Right renal cortex interstitium (tissue), 3 donors: ENCODE data around the gene PDE6B. TPM values are rescaled to one million over a fixed set of nuclear protein-coding genes. Genes with fewer than 3 reads are reported as not detected.

Source experiments
- DNase-seq, 3 donors: peaks; one replicate each; pipeline ENCODE4 v3.0.0-alpha.2; 2013; ENCODE audit warnings: low read depth in 3 of 3, low spot score in 2 of 3
- polyA plus RNA-seq, 3 donors: library from polyadenylated mRNA; unstranded; fragments of 120-200 nt; gene quantifications; one replicate each; pipeline ENCODE4 v1.2.1, GENCODE V29; 2013; ENCODE audit not compliant: insufficient read length in 3 of 3

The PDE6B gene
- polyA plus RNA-seq, 3 donors = 30.5 to 38.3 (median 38.2) TPM

- DNase-seq = no peak
These were observed 25.2 kb upstream of the PDE6B start for GRCh38 chr4:600166-600565.

DNA sequence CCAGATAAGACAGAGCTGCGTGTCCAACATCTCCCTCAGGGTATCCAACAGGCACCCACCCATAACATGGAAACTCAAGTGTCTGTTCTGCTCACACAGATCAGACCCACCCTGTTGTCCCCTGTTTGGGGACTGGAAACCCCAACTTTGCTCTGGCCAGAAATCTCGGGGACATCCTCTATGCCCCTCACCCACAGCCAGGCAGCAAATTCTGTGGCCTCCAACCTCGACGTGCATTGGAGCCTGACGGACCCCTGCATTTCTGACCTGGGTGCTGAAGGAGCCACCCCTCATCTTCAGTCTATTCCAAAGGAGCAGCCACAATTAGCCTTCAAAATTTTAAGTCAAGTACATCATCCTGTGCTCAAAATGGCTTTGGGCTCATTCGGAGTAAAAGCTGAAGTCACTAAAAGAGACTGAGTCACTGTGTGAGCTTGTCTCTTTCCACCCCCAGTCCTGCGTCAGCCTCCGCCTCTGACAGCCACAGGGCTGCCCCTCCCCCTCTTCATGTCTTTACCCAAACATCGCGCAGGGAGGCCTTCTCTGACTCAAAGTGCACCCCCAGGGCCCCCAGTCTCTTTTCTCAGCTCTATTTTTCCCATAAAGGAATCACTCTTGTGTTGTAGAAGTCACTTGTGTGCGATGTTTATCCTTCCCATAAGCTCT, 24.4 kb upstream of the PDE6B start:
- no peak for DNase-seq

GRCh38 chr4:601612-602558, 23.5 kb upstream of the PDE6B start:
- no peak for DNase-seq

DNA sequence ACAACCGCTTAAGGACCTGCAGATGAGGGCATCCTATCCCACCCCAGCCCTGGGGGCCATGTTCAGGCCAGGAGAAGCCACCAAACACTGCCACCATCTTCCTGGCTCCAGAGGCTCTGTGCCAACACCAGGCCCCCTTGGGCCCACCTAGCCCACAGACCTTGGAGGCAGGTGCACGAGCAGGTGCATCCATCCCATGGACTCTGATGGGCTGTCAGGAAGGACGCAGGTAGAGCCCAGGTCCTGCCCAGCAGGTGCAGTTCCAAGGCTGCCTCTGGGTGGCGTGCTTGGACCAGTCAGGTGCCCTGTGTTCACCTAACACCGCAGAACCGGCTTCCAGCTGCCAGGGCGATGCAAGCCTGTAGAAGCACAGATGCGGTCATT, 22.8 kb upstream of the PDE6B start:
- DNase-seq = peak; percentile 48 to 49 (median 48)

- DNase-seq = no peak
These were observed 21.2 kb upstream of the PDE6B start for GRCh38 chr4:604131-604530.

GRCh38 chr4:605702-606425, 19.5 kb upstream of the PDE6B start:
- no peak for DNase-seq

- no peak for DNase-seq
These were observed 17.1 kb upstream of the PDE6B start for GRCh38 chr4:608236-608635.

DNA sequence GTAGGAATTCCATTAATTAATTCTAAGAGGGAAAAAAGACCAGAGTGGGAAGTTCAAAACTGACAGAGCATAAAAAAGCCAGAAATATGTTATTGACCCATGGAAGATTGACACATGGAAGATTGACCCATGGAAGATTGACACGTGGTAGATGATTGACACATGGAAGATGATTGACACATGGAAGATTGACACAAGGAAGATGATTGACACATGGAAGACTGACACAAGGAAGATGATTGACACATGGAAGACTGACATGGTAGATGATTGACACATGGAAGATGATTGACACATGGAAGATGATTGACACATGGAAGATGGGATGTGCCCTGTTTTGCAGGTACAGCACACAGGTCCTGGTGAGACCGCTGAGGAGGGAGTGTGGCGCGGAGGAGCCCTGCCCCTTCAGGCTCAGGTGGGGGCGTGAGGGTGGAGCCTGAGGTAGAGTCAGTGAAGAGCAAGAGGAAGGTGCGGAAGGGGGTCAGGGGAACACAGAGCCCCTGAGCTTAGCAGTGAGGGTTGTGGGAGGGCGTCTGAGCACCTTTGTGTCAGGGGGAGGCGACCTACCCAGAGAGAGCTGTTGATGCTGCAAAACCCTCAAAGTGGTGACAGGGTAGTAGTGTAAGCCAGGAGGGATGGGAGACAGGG, 15.8 kb upstream of the PDE6B start:
- DNase-seq = no peak

- DNase-seq = no peak
These were observed 14.7 kb upstream of the PDE6B start for GRCh38 chr4:610411-611261.

DNA sequence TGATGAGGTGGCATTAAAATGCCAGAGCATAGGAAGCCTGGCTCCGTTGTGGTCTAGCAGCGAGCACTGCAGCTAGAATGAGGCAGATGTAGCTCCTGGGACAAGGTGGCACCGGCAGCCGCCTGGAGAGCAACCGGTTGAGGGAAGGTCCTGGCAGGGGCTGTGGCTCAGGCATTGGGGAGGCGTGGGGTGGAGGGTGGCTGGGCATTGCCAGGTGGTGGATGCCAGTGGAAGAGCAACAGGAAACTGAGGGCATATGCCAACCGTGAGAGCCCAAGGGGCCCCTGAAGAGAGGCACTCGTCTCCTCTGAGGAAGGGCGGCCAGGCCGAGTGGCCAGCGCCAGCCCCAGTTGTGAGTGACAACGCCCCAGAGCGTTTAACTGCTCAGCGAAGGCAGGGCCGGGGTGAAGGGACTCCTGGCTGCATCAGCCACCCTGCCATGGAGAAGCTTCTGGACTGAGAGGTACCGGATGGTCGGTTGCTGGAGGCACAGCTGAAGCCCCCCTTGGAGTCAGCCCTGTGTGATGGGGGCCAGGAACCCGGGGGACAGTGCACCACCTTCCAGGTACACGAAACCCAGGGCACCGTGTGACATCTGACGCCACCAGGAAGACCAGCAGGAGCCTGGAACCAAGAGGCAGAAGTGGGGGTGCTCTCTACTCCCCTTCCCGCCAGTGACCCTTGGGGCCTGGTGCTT, 13.2 kb upstream of the PDE6B start:
- DNase-seq = no peak

DNA sequence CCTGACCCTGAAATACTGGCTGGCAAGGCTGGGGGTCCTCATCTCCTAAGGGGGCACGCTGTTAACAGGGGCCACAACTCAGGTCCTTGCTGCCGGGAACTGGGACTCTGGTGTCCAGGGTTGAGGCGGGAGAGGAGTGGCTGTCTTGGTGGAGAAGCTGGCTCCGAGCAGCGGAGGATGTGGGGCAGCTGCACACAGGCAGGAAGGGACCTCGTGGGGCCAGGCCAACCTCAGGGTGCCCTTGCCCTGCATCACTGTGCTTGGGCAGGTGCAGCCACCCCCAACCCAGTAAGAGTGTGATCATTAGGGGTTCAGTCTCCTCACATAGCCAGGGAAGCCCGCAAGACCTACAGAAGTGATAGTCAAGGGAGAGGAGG, 12.6 kb upstream of the PDE6B start:
- DNase-seq = no peak

DNA sequence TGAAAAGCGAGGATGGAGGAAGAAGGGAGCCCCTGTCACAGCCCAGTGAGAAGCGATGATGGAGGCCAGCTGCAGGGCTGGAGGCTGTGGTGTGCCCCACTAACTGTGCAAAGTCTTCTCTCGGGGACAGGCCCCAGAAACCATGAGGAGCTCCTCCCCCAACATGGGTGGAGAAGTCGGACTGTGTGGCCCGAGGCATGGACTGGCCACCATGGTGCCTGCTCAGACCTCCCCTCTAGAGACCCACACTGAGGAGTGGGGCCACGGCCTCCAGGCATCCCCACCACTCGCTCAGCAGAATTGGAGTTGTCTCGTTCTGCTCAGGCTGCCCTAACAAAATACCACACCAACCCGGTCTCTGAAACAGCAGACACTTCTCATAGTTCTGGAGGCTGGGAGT, 12.2 kb upstream of the PDE6B start:
- no peak for DNase-seq

DNA sequence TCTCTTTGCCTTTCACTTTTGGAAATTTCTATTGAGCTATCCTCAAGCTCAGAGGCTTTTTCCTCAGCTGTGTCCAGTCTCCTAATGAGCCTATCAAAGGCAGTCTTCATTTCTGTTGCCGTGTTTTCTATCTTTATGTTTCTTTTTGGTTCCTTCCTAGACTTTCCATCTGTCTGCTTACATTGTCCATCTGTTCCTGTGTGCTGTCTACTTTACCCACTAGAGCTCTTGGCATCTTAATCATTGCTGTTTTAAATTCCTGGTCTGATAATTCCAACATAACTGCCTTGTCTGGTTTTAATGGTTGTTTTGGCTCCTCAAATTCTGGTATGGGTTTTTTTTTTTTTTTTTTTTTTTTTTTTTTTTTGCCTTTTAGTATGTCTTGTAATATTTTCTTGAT, 9.3 kb upstream of the PDE6B start:
- DNase-seq = no peak

DNA sequence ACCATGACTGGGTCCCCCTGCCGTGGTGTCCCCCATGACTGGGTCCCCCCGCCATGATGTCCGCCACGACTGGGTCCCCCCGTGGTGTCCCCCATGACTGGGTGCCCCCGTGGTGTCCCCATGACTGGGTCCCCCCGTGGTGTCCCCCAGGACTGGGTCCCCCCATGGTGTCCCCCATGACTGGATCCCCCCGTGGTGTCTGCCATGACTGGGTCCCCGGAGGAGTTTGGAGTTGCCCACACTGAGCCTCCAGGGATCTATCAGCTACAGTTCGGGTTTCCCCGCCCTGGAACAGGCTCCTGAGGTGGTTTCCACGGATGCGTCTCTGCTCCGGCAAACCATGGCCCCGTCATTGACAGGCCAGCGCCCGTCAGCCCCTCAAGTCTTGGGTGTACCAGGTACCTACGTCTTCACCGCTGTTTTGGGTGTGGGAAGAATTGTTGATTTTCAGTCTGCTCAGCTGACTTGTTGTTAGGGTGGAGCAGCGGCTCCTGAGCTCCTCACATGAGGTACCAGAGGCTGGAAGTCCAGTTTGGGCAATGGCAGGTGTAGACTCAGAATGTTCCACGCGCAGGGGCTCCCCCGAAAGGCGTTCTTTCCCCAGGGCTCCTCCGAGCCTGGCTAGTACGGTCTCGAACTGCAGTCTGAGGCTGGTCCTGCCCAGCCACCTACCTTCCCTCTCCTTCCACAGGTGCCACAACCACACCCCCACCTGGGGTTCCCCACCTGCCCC, 8.3 kb upstream of the PDE6B start:
- no peak for DNase-seq

DNA sequence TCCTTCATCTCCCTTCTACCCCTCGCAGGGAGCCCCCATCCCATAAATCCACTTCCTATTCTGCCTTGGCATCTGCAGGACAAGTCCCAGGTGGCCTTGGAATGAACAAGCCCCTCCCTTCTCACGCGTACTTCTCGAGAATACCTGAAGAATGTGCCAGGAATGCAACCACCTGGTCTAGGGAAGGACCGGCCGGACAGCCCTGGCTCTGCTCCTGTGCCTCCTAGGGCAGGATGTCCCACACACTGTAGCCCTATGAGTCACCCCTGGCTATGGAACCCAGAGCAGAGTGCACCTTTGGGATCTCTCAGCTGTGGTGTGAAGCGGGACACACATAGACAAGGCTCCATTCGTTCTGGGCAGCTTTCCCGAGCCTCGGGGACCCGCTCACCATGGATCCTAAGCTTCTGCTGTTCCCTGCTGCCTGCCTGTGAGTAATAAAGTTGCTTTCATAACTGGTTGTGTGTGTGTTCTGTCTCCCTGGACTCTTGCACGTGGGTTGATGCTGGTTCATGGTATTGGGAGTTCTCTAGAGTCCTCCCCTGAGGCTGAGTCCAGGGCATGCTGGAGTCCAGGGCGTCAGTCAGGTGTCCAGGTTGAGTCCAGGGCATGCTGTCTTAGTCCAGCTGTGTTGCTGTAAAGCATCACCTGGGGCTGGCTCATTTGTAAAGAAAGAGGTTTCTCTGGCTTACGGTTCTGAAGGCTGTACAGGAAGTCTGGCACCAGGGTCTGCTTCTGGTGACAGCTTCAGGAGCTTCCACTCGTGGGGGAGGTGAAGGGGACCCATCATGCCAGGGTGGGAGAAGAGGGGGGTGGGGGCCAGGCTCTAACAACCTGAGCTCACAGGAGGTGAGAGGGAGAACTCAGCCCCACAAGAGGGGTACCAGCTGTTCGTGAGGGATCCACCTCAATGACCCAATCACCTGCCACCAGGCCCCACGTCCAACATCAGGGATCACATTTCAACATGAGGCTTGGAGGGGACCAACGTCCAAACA, 7.4 kb upstream of the PDE6B start:
- no peak for DNase-seq

- DNase-seq = no peak
These were observed 5.2 kb upstream of the PDE6B start for GRCh38 chr4:620201-620600.

DNA sequence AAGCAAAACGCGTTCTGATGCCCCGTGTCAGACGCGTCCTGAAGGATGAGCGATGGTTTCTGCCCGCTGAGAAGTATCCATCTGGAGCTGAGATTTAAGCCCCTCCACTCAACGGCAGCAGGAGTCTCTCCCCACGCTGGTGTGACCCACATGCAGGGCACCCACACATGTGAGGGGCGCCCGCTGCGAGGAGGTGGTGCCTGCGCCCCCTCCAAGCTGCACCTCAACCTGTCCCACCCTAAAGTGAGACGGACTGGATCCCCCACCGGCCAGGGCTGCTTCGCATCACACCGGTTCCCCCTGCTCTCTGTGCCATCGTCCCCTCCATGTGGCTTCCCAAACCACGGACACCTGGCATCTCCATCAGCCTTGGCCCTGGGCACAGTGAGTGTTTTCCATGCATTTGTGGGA, 4.5 kb upstream of the PDE6B start:
- DNase-seq = no peak
